ENCODE results near the gene EML1.

EML1 gene

GRCh38 chr14:99951085-99951484 lies 157.9 kb downstream of the EML1 start:
- peaks cover 0 to 24% of the 10 kb centered on the region in 2 donors for H3K27me3 ChIP-seq
- DNase-seq: no peak
- no peak overlapping the region for H3K4me3 ChIP-seq
- peaks cover 0 to 22% (median 6%) of the 10 kb centered on the region in 4 donors for H3K4me1 ChIP-seq
- TF ChIP-seq, protein P1, sequence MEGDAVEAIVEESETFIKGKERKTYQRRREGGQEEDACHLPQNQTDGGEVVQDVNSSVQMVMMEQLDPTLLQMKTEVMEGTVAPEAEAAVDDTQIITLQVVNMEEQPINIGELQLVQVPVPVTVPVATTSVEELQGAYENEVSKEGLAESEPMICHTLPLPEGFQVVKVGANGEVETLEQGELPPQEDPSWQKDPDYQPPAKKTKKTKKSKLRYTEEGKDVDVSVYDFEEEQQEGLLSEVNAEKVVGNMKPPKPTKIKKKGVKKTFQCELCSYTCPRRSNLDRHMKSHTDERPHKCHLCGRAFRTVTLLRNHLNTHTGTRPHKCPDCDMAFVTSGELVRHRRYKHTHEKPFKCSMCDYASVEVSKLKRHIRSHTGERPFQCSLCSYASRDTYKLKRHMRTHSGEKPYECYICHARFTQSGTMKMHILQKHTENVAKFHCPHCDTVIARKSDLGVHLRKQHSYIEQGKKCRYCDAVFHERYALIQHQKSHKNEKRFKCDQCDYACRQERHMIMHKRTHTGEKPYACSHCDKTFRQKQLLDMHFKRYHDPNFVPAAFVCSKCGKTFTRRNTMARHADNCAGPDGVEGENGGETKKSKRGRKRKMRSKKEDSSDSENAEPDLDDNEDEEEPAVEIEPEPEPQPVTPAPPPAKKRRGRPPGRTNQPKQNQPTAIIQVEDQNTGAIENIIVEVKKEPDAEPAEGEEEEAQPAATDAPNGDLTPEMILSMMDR (IDR thresholded peaks at IDR 0.05): no peak
- H3K36me3 ChIP-seq: no peaks in the 10 kb centered on the region
- intact Hi-C loops (cut with DNase I; ENCODE audit: low total_unique reads): no loop called here
- no peaks in the 10 kb centered on the region for H3K9me3 ChIP-seq
- no peak overlapping the region for H3K27ac ChIP-seq

DNA sequence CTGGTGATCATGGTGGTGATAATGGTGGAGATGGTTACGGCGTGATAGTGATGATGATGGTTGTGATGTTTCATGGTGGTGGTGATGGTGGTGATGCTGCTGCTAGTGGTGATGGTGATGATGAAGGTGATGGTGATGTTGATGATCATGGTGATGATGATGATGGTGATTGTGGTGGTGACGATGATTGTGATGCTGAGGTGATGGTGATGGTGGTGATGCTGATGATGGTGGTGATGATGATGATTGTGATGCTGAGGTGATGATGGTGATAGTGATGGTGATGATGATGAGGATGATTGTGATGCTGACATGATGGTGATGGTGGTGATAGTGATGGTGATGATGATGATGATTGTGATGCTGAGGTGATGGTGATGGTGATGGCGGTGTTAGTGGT lies 158.8 kb downstream of the EML1 start:
- H3K4me1 ChIP-seq: peaks cover 0 to 17% (median under 1%) of the 10 kb centered on the region in 4 donors
- intact Hi-C loops (cut with DNase I; ENCODE audit: low total_unique reads): no loop called here
- no peak overlapping the region for H3K27ac ChIP-seq
- peaks cover 0 to 18% of the 10 kb centered on the region in 2 donors for H3K27me3 ChIP-seq
- no peaks in the 10 kb centered on the region for H3K9me3 ChIP-seq
- TF ChIP-seq, protein P1 (IDR thresholded peaks at IDR 0.05): no peak
- no peak for DNase-seq
- no peak overlapping the region for H3K4me3 ChIP-seq
- H3K36me3 ChIP-seq: no peaks in the 10 kb centered on the region

DNA sequence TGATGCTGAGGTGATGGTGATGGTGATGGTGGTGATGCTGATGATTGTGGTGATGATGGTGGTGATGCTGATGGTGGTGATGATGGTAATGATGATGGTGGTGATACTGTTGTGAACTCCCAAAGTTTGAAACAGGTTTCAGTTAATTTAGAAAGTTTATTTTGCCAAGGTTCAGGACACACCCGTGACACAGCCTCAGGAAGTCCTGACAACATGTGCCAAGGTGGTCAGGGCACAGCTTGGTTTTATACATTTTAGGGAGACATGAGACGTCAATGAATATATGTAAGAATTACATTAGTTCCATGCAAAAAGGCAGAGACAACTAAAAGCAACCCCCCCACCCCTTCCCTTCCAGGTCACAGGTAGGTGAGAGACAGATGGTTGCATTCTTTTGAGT lies 159.2 kb downstream of the EML1 start:
- no peaks in the 10 kb centered on the region for H3K9me3 ChIP-seq
- TF ChIP-seq, protein P1 (IDR thresholded peaks at IDR 0.05): no peak
- intact Hi-C loops (cut with DNase I; ENCODE audit: low total_unique reads): no loop called here
- peaks cover 0 to 13% of the 10 kb centered on the region in 2 donors for H3K27me3 ChIP-seq
- H3K4me3 ChIP-seq: no peak overlapping the region
- no peak for DNase-seq
- no peaks in the 10 kb centered on the region for H3K36me3 ChIP-seq
- peaks cover 0 to 17% (median 0%) of the 10 kb centered on the region in 4 donors for H3K4me1 ChIP-seq
- no peak overlapping the region for H3K27ac ChIP-seq

- H3K4me1 ChIP-seq: no peaks in the 10 kb centered on the region
- intact Hi-C loops (cut with DNase I; ENCODE audit: low total_unique reads): no loop called here
- no peaks in the 10 kb centered on the region for H3K36me3 ChIP-seq
- no peak overlapping the region for H3K4me3 ChIP-seq
- no peak for DNase-seq
- no peaks in the 10 kb centered on the region for H3K9me3 ChIP-seq
- TF ChIP-seq, protein P1 (IDR thresholded peaks at IDR 0.05): no peak
- H3K27ac ChIP-seq: no peak overlapping the region
- H3K27me3 ChIP-seq: peaks cover 0 to 19% of the 10 kb centered on the region in 2 donors
Measured at GRCh38 chr14:99955826-99956455, 162.7 kb downstream of the EML1 start.

- no peak overlapping the region for H3K4me3 ChIP-seq
- no peak for DNase-seq
- intact Hi-C loops (cut with DNase I; ENCODE audit: low total_unique reads): no loop called here
- H3K27ac ChIP-seq: no peak overlapping the region
- no peaks in the 10 kb centered on the region for H3K9me3 ChIP-seq
- no peaks in the 10 kb centered on the region for H3K4me1 ChIP-seq
- TF ChIP-seq, protein P1 (IDR thresholded peaks at IDR 0.05): no peak
- no peaks in the 10 kb centered on the region for H3K36me3 ChIP-seq
- H3K27me3 ChIP-seq: peaks cover 0 to 33% of the 10 kb centered on the region in 2 donors
Measured at GRCh38 chr14:99958380-99958779, 165.2 kb downstream of the EML1 start.

All from tibial artery (tissue), 4 donors.